DMS53 (cell line): ENCODE measurements around the gene PPA1.
"Not testable (repeated sequence)": the region's sequence is repeated elsewhere in the genome, so short reads cannot be mapped to it uniquely, and the experiment has no call there.

Source experiments
- DNase-seq: peaks from one replicate; lab custom pipeline; 2025; lab: John Stamatoyannopoulos, UW

Gene PPA1

DNA sequence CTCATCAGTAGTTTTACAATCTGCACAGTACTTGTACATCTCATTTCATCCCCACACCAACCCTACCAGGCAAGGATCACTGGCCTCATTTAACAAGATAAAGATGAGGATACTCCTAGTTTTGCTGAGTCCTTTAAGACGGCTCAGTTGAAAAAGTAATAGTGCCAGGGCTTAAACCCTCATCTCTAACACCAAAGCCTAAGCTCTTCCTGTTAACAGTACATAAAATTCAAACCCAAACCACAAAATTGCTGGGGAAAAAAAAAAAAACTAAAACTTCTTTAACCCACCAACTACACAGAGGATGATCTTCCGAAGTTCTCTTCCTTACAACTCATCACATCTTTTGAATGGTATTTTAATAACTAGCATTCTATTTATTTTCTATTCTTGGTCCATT lies 64.2 kb downstream of the PPA1 start:
- no peak for DNase-seq

DNA sequence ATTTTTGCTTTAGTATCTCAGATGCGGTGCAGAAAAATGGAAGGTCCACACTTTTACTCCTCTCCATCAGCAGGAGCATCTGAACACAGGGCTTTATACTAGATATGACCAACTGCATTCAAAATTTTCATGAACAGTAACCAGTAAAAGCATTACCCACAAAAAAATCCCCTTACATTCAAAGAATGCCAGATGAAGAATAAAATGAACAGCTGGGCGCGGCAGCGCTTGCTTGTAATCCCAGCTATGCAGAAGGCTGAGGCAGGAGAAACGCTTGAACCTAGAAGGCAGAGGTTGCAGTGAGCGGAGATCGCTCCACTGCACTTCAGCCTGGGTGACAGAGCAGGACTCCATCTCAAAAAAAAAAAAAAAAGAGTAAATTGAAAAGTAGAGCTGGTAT lies 66.0 kb downstream of the PPA1 start:
- DNase-seq: no peak

DNA sequence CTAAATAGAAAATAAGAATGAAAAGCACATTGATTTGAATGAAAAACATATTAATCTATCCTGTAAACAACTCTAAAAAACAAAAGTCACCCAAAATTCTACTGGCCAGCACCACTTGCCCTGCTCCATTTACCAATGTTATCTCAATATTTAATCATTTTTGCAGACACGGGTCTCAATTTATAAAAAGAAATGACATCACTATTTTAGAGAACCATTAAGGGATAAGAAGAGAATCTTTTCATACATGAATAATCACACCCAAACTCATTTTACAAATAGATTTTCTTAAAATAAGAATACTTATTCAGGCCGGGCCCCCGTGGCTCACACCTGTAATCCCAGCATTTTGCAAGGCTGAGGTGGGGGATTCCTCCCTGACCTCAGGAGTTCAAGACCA lies 66.8 kb downstream of the PPA1 start:
- DNase-seq: no peak

DNA sequence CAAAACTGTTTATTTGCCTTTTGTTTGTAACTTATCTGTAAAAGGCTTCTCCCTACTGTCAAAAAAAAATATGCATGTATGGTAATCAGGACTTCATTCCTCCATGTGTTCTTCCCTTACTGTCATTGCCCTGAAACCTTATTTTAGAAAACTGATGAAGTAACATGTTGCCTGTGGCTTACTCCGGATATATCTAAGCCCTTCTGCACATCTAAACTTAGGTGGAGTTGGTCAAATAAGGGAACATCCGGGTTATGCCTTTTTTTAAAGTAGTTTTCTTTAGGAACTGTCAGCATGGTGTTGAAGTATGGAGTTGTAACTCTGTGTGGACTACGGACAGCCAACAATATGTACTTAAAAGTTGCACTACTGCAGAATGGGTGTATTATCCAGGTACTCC lies 69.1 kb downstream of the PPA1 start:
- DNase-seq: no peak

DNA sequence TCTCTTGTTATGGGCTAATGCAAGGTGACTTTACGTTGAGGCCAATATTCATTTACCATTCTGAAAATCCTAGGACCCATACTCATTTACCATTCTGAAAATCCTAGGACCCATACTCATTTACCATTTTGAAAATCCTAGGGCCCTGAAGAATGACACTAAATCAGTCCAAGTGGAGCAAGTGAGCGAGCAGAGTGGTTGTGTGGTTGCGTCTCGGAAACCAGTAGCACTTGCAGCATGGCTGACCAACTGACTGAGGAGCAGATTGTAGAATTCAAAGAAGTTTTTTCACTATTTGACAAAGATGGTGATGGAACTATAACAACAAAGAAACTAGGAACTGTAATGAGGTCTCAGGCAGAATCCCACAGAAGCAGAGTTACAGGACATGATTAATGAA lies 69.8 kb downstream of the PPA1 start:
- no peak for DNase-seq

DNA sequence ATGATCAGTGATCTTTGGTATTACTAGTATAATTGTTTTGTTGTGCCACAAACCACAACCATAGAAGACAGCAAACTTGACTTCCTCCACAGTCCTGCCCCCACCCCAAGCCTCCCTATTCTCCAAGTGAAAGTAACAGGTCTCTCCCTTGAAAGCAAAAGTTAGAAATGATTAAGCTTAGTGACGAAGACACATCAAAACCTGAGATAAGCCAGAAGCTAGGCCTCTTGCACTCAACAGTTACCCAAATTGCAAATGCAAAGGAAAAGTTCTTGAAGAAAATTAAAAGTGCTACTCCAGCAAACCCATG lies 70.4 kb downstream of the PPA1 start:
- no peak for DNase-seq

DNA sequence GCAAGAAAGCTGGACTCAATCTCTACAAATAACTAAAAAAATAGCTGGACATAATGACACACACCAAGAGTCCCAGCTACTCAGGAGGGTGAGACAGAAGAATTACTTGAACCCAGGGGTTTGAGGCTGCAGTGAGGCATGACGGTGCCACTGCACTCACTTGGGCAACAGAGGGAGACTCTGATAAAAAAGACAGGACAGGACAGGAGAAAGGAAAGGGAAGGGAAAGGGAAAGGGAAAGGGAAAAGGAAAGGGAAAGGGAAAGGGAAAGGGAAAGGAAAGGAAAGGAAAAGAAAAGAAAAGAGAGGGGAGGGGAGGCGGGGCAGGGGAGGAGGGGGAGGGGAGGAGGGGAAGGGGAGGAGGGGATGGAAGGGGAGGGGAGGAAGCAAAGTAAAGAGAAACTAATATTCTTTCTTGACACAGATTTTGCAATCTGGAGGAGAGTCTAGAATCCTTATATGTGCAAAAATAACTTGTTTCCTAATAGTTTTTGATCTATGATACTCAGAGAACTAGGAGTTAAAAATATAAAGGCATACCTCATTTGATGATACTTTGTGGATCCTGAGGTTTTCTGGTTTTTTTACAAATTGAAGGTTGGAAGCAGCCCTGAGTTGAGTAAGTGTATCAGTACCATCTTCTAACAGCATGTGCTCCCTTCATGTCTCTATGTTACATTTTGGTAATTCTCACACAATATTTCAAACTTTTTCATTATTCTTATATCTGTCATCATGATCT lies 70.9 kb downstream of the PPA1 start:
- DNase-seq: no peak

DNA sequence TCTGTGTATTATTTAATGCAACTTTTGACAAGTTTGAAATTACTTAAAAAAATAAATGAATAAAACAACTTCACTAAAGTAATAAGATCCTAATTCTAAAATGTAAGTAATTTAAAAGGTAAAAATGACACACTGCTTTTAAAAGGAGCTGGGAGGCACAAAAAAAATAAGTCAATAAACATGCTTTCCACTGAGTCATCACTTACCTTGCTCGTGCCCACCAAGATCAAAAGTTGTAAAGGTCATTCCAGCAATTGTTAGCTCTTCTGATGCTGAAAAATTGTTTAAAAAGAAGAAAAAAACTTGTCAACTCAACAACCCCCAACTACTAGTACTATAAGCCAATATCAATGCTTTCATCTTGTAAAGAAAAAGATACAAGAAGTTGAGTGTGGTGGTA lies 72.4 kb downstream of the PPA1 start:
- no peak for DNase-seq

DNA sequence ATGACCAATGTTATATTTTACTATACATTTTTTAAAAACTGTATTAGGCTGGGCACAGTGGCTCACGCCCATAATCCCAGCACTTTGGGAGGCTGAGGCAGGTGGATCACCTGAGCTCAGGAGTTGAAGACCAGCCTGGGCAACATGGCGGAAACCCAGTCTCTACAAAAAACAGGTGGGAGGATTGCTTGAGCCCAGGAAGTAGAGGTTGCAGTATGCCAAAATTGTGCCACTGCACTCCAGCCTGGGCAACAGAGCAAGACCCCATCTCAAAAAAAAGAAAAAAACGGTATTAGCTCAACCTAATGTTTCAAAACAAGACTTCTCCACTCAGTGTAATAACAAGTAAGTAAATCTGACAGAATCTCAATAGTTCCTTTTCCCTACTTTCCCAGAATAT lies 73.9 kb downstream of the PPA1 start:
- not testable (repeated sequence) for DNase-seq

DNA sequence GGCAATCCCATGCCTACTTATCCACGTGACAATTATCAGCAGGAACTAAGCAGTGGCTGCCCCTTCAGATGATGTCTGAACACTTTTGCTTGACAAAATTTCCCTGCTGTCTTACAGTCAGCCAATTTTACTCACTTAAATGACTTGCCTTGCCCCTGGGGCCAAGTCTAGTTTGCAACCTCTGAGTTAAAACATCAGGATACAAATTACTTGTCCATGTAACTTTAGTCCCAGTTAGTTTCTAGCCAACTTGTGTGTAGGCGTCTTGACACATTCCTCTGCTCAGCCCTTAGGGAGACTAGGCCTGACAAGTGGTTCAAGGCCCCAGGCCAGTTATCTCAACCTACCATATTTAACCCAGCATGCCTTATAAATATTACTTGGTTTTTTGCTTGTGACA lies 75.1 kb downstream of the PPA1 start:
- no peak for DNase-seq

DNA sequence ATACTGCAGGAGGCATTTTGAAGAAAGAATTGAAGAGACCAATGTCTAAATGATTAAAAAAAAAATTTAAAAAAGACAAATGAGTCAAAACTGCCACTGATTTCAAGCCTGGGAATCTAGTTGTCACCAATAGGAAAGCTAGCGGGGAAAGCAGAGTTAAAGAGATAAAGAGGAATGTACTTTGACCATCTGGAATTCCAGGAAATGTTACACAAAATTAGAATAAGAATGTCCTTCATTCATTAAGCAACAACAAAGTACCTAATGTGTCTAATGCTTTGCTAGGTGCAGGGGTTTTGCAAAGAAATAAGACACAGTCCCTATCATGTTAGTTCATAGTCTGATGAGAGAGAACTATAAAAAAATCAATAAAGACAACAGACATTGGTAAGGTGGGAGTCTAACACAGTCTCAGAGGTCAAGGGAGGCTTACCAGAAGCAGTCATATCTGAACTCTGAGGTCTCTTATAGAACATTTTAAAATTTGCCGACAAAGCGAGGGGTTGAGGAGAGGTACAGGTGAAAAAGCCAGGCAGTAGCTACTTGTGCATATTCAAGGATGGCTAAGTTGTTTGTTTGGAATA lies 77.9 kb downstream of the PPA1 start:
- no peak for DNase-seq
